ENCODE measurements around the gene RASSF5.
"Not testable (repeated sequence)": the region's sequence is repeated elsewhere in the genome, so short reads cannot be mapped to it uniquely, and the experiment has no call there.

The RASSF5 gene

GRCh38 chr1:206482611-206483010 is 24.7 kb upstream of the RASSF5 start:
- H3K4me1 Mint-ChIP-seq = peaks cover 19 to 28% of the 10 kb centered on the region in 2 donors

GRCh38 chr1:206483864-206484263 is 23.5 kb upstream of the RASSF5 start:
- not testable (repeated sequence) for H3K27ac Mint-ChIP-seq

More at GRCh38 chr1:206482611-206483010, 24.7 kb upstream of the RASSF5 start:
- Mint-ChIP-seq H3K36me3 (peaks cover 58 to 77% of the 10 kb centered on the region in 2 donors), H3K9me3 (no peaks in the 10 kb centered on the region), H3K4me3 (no peak overlapping the region), H3K27me3 (no peaks in the 10 kb centered on the region), H3K27ac (no peak overlapping the region)
- DNase-seq (no peak), ATAC-seq (replicated peaks) (no peak)

GRCh38 chr1:206484901-206485300 is 22.4 kb upstream of the RASSF5 start:
- peaks cover 15 to 16% of the 10 kb centered on the region in 2 donors for H3K4me1 Mint-ChIP-seq
- H3K27me3 Mint-ChIP-seq = no peaks in the 10 kb centered on the region
- no peaks in the 10 kb centered on the region for H3K9me3 Mint-ChIP-seq
- H3K4me3 Mint-ChIP-seq = no peak overlapping the region
- ATAC-seq (replicated peaks) = no peak
- no peak overlapping the region for H3K27ac Mint-ChIP-seq
- H3K36me3 Mint-ChIP-seq = peaks cover 53 to 68% of the 10 kb centered on the region in 2 donors
- no peak for DNase-seq

More at GRCh38 chr1:206483864-206484263, 23.5 kb upstream of the RASSF5 start:
- not testable (repeated sequence) for H3K9me3 Mint-ChIP-seq; H3K4me3 Mint-ChIP-seq; H3K27me3 Mint-ChIP-seq; DNase-seq; ATAC-seq (replicated peaks)
- Mint-ChIP-seq H3K36me3 (peaks cover 57 to 77% of the 10 kb centered on the region in 2 donors), H3K4me1 (peaks cover 19 to 25% of the 10 kb centered on the region in 2 donors)

- Mint-ChIP-seq H3K36me3 (peaks cover 53 to 70% of the 10 kb centered on the region in 2 donors), H3K9me3 (no peaks in the 10 kb centered on the region), H3K27me3 (no peaks in the 10 kb centered on the region), H3K4me1 (peaks cover 7 to 13% of the 10 kb centered on the region in 2 donors), H3K27ac (peak overlapping the region; percentile 31), H3K4me3 (no peak overlapping the region)
- DNase-seq = no peak
- ATAC-seq (replicated peaks) = no peak
Observed at GRCh38 chr1:206486995-206487788, 20.1 kb upstream of the RASSF5 start.

GRCh38 chr1:206487970-206488369 is 19.4 kb upstream of the RASSF5 start:
- no peak overlapping the region for H3K4me3 Mint-ChIP-seq
- H3K4me1 Mint-ChIP-seq = peaks cover 15 to 16% of the 10 kb centered on the region in 2 donors
- peaks cover 53 to 70% of the 10 kb centered on the region in 2 donors for H3K36me3 Mint-ChIP-seq
- no peak overlapping the region for H3K27ac Mint-ChIP-seq
- ATAC-seq (replicated peaks) (no peak), DNase-seq (no peak)
- H3K9me3 Mint-ChIP-seq = no peaks in the 10 kb centered on the region
- H3K27me3 Mint-ChIP-seq = no peaks in the 10 kb centered on the region

- H3K4me1 Mint-ChIP-seq = peaks cover 17 to 18% of the 10 kb centered on the region in 2 donors
- H3K27me3 Mint-ChIP-seq = no peaks in the 10 kb centered on the region
- peaks cover 52 to 70% of the 10 kb centered on the region in 2 donors for H3K36me3 Mint-ChIP-seq
- H3K9me3 Mint-ChIP-seq = no peaks in the 10 kb centered on the region
- H3K27ac Mint-ChIP-seq = no peak overlapping the region
- no peak for ATAC-seq (replicated peaks)
- no peak for DNase-seq
- H3K4me3 Mint-ChIP-seq = no peak overlapping the region
Observed at GRCh38 chr1:206488466-206488865, 18.9 kb upstream of the RASSF5 start.

GRCh38 chr1:206489980-206490770 is 17.2 kb upstream of the RASSF5 start:
- peaks cover 56 to 68% of the 10 kb centered on the region in 2 donors for H3K36me3 Mint-ChIP-seq
- peaks cover 23 to 34% of the 10 kb centered on the region in 2 donors for H3K4me1 Mint-ChIP-seq
- DNase-seq (no peak), ATAC-seq (replicated peaks) (peak; percentile 84 to 85)
- H3K27me3 Mint-ChIP-seq = no peaks in the 10 kb centered on the region
- H3K4me3 Mint-ChIP-seq = no peak overlapping the region
- H3K9me3 Mint-ChIP-seq = no peaks in the 10 kb centered on the region
- H3K27ac Mint-ChIP-seq = no peak overlapping the region

GRCh38 chr1:206490771-206491405 is 16.4 kb upstream of the RASSF5 start:
- Mint-ChIP-seq H3K4me3 (no peak overlapping the region), H3K27me3 (no peaks in the 10 kb centered on the region), H3K36me3 (peaks cover 52 to 61% of the 10 kb centered on the region in 2 donors), H3K4me1 (peaks cover 27 to 41% of the 10 kb centered on the region in 2 donors), H3K27ac (peak overlapping the region; percentile 9), H3K9me3 (no peaks in the 10 kb centered on the region)
- DNase-seq (no peak), ATAC-seq (replicated peaks) (no peak)

GRCh38 chr1:206491616-206492015 is 15.7 kb upstream of the RASSF5 start:
- H3K27me3 Mint-ChIP-seq = no peaks in the 10 kb centered on the region
- peaks cover 34 to 48% of the 10 kb centered on the region in 2 donors for H3K4me1 Mint-ChIP-seq
- no peak overlapping the region for H3K4me3 Mint-ChIP-seq
- DNase-seq (no peak), ATAC-seq (replicated peaks) (no peak)
- H3K9me3 Mint-ChIP-seq = no peaks in the 10 kb centered on the region
- peaks cover 57 to 64% of the 10 kb centered on the region in 2 donors for H3K36me3 Mint-ChIP-seq
- H3K27ac Mint-ChIP-seq = no peak overlapping the region

GRCh38 chr1:206492589-206492988 is 14.7 kb upstream of the RASSF5 start:
- Mint-ChIP-seq H3K27ac (peak overlapping the region; percentile 79), H3K27me3 (no peaks in the 10 kb centered on the region), H3K4me1 (peaks cover 42 to 58% of the 10 kb centered on the region in 2 donors), H3K4me3 (no peak overlapping the region), H3K36me3 (peaks cover 58 to 63% of the 10 kb centered on the region in 2 donors), H3K9me3 (no peaks in the 10 kb centered on the region)
- ATAC-seq (replicated peaks) (no peak), DNase-seq (no peak)

GRCh38 chr1:206493279-206493678 is 14.1 kb upstream of the RASSF5 start:
- Mint-ChIP-seq H3K9me3 (no peaks in the 10 kb centered on the region), H3K27me3 (no peaks in the 10 kb centered on the region), H3K36me3 (peaks cover 53 to 63% of the 10 kb centered on the region in 2 donors), H3K4me3 (no peak overlapping the region), H3K27ac (peak overlapping the region; percentile 51), H3K4me1 (peaks cover 45 to 65% of the 10 kb centered on the region in 2 donors)
- DNase-seq (no peak), ATAC-seq (replicated peaks) (no peak)

- H3K36me3 Mint-ChIP-seq = peaks cover 58 to 73% of the 10 kb centered on the region in 2 donors
- DNase-seq (no peak), ATAC-seq (replicated peaks) (peak; percentile 33 to 56)
- peak overlapping the region; percentile 59 to 70 for H3K4me3 Mint-ChIP-seq
- no peaks in the 10 kb centered on the region for H3K9me3 Mint-ChIP-seq
- peaks cover 53 to 72% of the 10 kb centered on the region in 2 donors for H3K4me1 Mint-ChIP-seq
- H3K27me3 Mint-ChIP-seq = no peaks in the 10 kb centered on the region
- H3K27ac Mint-ChIP-seq = peak overlapping the region; percentile 96
Observed at GRCh38 chr1:206495011-206495461, 12.3 kb upstream of the RASSF5 start.

- peaks cover 54 to 69% of the 10 kb centered on the region in 2 donors for H3K36me3 Mint-ChIP-seq
- peaks cover 51 to 69% of the 10 kb centered on the region in 2 donors for H3K4me1 Mint-ChIP-seq
Observed at GRCh38 chr1:206495493-206496046, 11.8 kb upstream of the RASSF5 start.

More at GRCh38 chr1:206495493-206496046, 11.8 kb upstream of the RASSF5 start:
- H3K4me3 Mint-ChIP-seq = peak overlapping the region; percentile 59 to 77
- no peaks in the 10 kb centered on the region for H3K27me3 Mint-ChIP-seq
- no peak for DNase-seq
- H3K27ac Mint-ChIP-seq = peak overlapping the region; percentile 96
- ATAC-seq (replicated peaks) = peak; percentile 55 to 58
- H3K9me3 Mint-ChIP-seq = no peaks in the 10 kb centered on the region

Data from stimulated activated naive B cell treated with anti-CD40 and anti-IgM and Interleukin-4, amounts not matched to agents 10 μg/mL and 1 μg/mL and 100 μg/mL, for 72 hours (primary cell).